Keratinocyte (primary cell): ENCODE results near the gene DPH5.

ENCODE experiments used
- EZH2 ChIP-seq: IDR thresholded peaks from one replicate; pipeline ENCODE4 v1.6.1; 2012; ENCODE audit warnings: inconsistent platforms, mild to moderate bottlenecking, low read length, moderate library complexity
- TF ChIP-seq, protein P1 (sequence below), 3 experiments: IDR thresholded peaks in 1 of 3; conservative IDR thresholded peaks in 1 of 3; optimal IDR thresholded peaks in 1 of 3; 2 replicates in 2 of 3; 3 replicates in 1 of 3; pipeline versions ENCODE3 to v1.5.1; 2011; ENCODE audit warnings: low read length in 3 of 3, mild to moderate bottlenecking in 3 of 3, moderate library complexity in 2 of 3, control low read depth in 1 of 3, inconsistent platforms in 1 of 3; ENCODE audit not compliant: insufficient read depth in 2 of 3; ENCODE audit errors: extremely low read depth in 1 of 3

DNA sequence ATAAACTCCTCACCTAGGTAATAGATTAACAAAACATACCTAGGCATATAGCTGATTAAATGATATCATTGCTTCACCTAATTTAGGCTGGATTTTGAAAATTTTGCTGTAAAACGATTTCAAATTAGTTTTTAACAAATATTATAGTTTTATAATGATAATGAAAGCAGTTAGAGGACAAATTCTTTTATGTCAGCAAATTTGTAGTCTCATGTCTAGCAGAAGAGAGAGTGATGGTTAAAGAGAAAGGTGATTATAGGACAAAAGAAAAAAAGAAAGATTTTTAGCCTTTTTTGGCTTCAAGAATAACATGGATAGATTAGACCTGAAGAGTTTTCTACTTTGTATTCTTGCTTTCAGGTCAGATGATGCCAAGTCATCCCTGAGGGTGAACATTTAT is 3.6 kb upstream of the DPH5 start:
- TF ChIP-seq, protein P1, sequence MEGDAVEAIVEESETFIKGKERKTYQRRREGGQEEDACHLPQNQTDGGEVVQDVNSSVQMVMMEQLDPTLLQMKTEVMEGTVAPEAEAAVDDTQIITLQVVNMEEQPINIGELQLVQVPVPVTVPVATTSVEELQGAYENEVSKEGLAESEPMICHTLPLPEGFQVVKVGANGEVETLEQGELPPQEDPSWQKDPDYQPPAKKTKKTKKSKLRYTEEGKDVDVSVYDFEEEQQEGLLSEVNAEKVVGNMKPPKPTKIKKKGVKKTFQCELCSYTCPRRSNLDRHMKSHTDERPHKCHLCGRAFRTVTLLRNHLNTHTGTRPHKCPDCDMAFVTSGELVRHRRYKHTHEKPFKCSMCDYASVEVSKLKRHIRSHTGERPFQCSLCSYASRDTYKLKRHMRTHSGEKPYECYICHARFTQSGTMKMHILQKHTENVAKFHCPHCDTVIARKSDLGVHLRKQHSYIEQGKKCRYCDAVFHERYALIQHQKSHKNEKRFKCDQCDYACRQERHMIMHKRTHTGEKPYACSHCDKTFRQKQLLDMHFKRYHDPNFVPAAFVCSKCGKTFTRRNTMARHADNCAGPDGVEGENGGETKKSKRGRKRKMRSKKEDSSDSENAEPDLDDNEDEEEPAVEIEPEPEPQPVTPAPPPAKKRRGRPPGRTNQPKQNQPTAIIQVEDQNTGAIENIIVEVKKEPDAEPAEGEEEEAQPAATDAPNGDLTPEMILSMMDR (optimal IDR thresholded peaks at IDR 0.05 in 1 of 3, IDR thresholded peaks at IDR 0.05 in 1 of 3, conservative IDR thresholded peaks at IDR 0.05 in 1 of 3; ENCODE audit: extremely low read depth in 1 of 3, insufficient read depth in 2 of 3, low read length in 3 of 3): no peak
- no peak for TF ChIP-seq EZH2
